Activated CD4-positive, alpha-beta T cell treated with anti-CD3 and anti-CD28 coated beads, Interleukin-2, amount 10 ng/mL, durations not matched to agents 7 days and 5 days (primary cell): ENCODE data around the gene GUK1. TPM values are rescaled to one million over a fixed set of nuclear protein-coding genes. Genes with fewer than 3 reads are reported as not detected.

ENCODE experiments used
- CTCF ChIA-PET: fragments of 350-600 bp; sonication (Branson Sonifier 250); formaldehyde crosslinking; loops from one replicate; lab custom pipeline; 2021; ENCODE audit warnings: antibody characterized with exemption; lab: Charles Lee
- POLR2A ChIA-PET: fragments of 350-600 bp; sonication (Branson Sonifier 250); formaldehyde crosslinking; loops from one replicate; lab custom pipeline; 2021; ENCODE audit warnings: antibody characterized with exemption; lab: Charles Lee
- DNase-seq: peaks from one replicate; pipeline ENCODE4 v3.0.0-alpha.2; 2020
- H3K27ac Mint-ChIP-seq: one replicate; pipeline ENCODE4 v1.8.0; 2021; ENCODE audit warnings: mild to moderate bottlenecking, moderate library complexity, mixed read lengths
- H3K27me3 Mint-ChIP-seq: one replicate; pipeline ENCODE4 v1.8.0; 2021; ENCODE audit warnings: mixed read lengths
- H3K36me3 Mint-ChIP-seq: one replicate; pipeline ENCODE4 v1.8.0; 2021; ENCODE audit warnings: low read depth, mixed read lengths
- H3K4me1 Mint-ChIP-seq: one replicate; pipeline ENCODE4 v1.8.0; 2021; ENCODE audit warnings: mixed read lengths
- H3K4me3 Mint-ChIP-seq: one replicate; pipeline ENCODE4 v1.8.0; 2021; ENCODE audit warnings: mild to moderate bottlenecking, moderate library complexity, mixed read lengths
- H3K9me3 Mint-ChIP-seq: one replicate; pipeline ENCODE4 v1.8.0; 2021; ENCODE audit warnings: mixed read lengths
- total RNA-seq, 2 experiments: library from RNA; stranded (reverse); gene quantifications; one replicate each; pipeline ENCODE4 v1.2.3, GENCODE V29; 2021

The GUK1 gene, protein sequence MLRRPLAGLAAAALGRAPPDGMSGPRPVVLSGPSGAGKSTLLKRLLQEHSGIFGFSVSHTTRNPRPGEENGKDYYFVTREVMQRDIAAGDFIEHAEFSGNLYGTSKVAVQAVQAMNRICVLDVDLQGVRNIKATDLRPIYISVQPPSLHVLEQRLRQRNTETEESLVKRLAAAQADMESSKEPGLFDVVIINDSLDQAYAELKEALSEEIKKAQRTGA
- 100 to 1,000 TPM; 207 to 260 TPM for total RNA-seq

DNA sequence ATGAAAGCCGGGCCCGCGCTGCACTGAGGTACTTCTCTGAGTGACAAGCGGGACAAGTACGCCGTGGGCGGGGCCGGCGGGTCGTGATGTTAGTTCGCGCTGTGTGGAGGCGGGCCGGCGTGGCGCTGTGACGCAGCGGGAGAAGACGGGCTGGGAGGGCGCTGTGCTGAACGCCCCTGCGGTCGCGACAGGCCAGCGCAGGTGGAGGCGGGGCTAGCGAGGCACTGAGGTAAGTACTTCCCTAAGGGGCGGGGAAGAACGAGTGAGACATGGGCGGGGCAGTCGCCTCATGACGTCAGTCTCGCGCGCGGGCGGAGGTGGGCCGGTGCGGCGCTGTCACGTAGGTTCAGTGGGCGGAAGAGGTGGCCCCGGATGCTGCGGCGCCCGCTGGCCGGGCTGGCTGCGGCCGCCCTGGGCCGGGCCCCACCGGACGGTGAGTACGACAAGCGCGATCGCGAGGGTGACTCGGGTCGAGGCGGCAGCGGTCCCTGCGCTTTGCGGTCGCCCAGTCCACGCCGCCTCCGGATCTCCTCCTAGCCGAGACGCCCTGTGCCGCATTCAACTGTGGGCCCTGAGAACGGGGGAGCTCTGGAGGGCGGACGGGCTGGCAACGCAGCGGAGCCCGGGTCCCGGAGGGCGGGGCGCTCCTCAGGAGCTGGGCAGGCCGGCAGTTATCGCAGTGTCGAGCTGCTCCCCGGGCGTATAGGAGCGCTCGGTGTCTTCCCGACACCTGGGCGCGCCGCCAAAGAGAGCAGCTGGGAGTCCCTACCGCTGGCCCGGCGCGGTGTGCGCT is at the start of gene GUK1:
GUK1 (plus strand) TSS at position 349 of the 793 bp plus-strand sequence; CDS start at position 373, 24 bp downstream.
- ChIA-PET POLR2A (no interaction called here), CTCF (interaction anchor here (0.6 to 11.0 kb wide), 4 partner anchors 25 to 317 kb away, joined by 3 to 104 read pairs (median 3); partner anchors contain the start of gene IBA57)
- H3K9me3 Mint-ChIP-seq, result no peaks in the 10 kb centered on the region
- H3K4me1 Mint-ChIP-seq, result peaks cover 41% of the 10 kb centered on the region
- peak; percentile 100 for DNase-seq
- peaks cover 21% of the 10 kb centered on the region for H3K27me3 Mint-ChIP-seq
- H3K4me3 Mint-ChIP-seq, result peak within 1 kb of the TSS; percentile 99
- peaks cover 16% of the 10 kb centered on the region for H3K36me3 Mint-ChIP-seq
- peak within 1 kb of the TSS; percentile 100 for H3K27ac Mint-ChIP-seq

DNA sequence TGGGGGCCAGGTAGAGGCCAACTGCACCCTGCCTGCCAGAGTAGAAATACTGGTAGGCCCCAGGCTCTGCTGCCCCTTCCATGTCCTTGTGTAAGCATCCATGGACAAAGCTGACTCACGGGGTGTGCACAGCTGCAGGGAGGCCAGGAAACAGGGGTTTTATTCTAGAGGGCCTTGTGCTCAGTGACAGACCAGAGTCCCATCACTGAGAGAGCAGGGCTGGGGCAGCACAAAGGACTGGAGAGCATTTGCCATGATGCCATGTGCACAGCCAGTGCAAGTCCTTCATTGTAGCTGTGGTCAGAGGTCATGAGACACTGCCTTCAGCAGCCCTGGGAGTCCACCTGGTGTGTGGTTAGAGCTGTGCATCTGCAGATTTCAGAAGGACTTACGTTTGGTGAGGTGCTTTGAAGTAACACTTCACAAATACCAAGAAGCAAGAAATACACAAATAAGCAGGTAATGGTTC is 49.4 kb upstream of the GUK1 start:
- H3K4me1 Mint-ChIP-seq, result peaks cover 65% of the 10 kb centered on the region
- ChIA-PET POLR2A (no interaction called here), CTCF (interaction anchor here (1.4 to 1.6 kb wide), 3 partner anchors 10 to 50 kb away, joined by 3 to 8 read pairs (median 4); partner anchors contain the start of gene GUK1)
- H3K27ac Mint-ChIP-seq, result no peak overlapping the region
- DNase-seq, result no peak
- no peak overlapping the region for H3K4me3 Mint-ChIP-seq
- no peaks in the 10 kb centered on the region for H3K27me3 Mint-ChIP-seq
- H3K36me3 Mint-ChIP-seq, result peaks cover 80% of the 10 kb centered on the region
- H3K9me3 Mint-ChIP-seq, result peaks cover 16% of the 10 kb centered on the region

DNA sequence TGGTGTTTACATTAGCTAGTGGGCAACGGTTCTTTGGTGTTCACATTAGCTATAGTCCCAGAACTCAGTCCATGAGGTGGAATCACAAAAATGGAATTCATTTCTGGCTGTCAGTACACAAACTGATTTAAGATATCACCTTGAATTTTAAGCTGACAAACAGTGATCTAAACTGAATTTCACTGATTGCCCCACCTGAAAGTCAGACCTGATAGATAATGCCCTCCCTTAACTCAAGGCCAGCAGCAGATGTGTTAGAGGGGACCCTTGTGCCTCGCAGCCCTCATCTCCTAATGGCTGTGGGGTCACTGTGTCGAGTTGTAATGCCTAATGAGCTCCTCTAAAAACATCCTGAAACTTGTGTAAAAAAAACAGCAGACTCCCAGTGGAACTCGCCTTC is 49.0 kb upstream of the GUK1 start:
- Mint-ChIP-seq H3K4me1 (peaks cover 64% of the 10 kb centered on the region), H3K36me3 (peaks cover 84% of the 10 kb centered on the region), H3K9me3 (peaks cover 19% of the 10 kb centered on the region), H3K27me3 (no peaks in the 10 kb centered on the region), H3K4me3 (no peak overlapping the region), H3K27ac (peak overlapping the region; percentile 15)
- DNase-seq, result no peak
- ChIA-PET POLR2A (no interaction called here), CTCF (interaction anchor here (1.4 to 1.6 kb wide), 4 partner anchors 9 to 49 kb away, joined by 3 to 8 read pairs (median 4); partner anchors contain the start of genes ARF1 and GUK1)

DNA sequence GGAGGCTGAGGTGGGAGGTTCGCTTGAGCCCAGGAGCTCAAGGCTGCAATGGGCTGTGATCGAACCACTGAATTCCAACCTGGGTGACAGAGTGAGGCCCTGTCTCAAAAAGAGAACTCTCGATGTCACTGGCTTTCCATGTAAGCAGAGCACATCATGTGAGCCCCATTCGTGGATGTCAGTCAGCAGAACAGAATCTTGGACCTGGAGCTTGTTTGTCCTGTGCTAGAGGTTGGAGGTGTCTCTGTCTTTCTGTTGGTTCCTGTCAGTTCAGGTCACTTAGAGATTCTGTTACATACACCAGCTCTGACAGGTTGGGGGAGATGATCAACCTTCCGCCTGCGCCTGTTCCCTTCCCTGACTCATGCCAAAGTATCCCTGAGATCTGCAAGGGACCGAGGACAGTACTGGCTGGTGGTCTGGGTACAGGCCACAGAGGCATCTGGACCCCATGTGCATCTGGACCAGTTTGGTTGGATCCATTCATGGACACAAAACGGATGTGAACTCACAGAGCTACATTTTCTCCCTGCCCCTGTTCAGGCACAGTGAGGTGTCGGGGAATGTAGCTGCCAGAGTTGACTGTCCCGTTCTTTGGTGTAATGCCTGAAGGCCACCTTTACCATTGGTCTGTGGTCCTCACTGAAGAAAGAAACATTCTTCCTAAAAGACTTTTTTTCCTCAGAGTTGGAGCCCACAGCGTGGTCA is 47.6 kb upstream of the GUK1 start:
- Mint-ChIP-seq H3K27ac (no peak overlapping the region), H3K4me3 (no peak overlapping the region)
- POLR2A ChIA-PET, result interaction anchor here (0.6 kb wide), 1 partner anchor 344 kb away, joined by 4 read pairs; no protein-coding TSS in a partner anchor

DNA sequence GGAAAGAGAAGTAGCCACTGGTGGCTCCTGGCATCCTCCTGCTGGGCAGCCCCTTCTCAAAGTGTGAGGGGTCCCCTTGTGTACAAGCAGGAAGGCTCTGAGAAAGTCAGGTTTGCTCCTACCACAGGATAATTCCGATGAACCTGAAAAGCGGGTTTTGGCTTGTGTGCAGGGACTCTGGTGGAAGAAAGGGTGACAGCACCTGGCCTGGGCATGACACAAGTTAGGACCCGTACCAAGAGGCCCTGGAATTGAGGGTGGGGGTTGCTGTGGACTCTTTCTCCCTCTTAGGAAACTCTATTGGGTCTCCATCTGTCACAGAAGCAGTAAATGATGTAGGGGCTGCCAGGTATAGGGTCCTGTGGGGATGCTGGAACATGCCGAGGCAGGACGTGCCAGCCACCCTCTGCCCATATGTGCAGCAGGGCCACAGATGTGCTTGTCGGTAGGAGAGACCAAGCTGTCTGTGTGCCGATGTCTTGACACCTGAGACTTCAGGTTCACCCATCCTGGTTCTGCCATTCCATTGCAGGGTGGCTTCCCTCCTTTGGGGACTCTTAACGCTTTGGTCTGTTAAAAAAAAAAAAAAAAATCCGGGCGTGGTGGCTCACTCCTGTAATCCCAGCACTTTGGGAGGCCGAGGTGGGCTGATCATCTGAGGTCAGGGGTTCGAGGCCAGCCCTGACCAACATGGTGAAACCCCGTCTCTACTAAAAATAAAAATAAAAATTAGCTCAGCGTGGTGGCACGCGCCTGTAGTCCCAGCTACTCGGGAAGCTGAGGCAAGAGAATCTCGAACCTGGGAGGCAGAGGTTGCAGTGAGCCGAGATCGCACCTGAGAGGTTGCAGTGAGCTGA is 46.8 kb upstream of the GUK1 start:
- ChIA-PET CTCF (interaction anchor here (0.6 to 1.2 kb wide), 3 partner anchors 9 to 364 kb away, joined by 3 to 5 read pairs (median 4); no protein-coding TSS in a partner anchor), POLR2A (no interaction called here)
- Mint-ChIP-seq H3K4me1 (peaks cover 46% of the 10 kb centered on the region), H3K4me3 (no peak overlapping the region), H3K36me3 (peaks cover 79% of the 10 kb centered on the region), H3K9me3 (peaks cover 19% of the 10 kb centered on the region), H3K27ac (no peak overlapping the region), H3K27me3 (no peaks in the 10 kb centered on the region)
- DNase-seq, result no peak

More for the DNA sequence above, 47.6 kb upstream of the GUK1 start:
- peaks cover 19% of the 10 kb centered on the region for H3K9me3 Mint-ChIP-seq
- peaks cover 53% of the 10 kb centered on the region for H3K4me1 Mint-ChIP-seq
- CTCF ChIA-PET, result interaction anchor here (1.2 to 1.6 kb wide), 2 partner anchors 9 to 10 kb away, joined by 4 read pairs; partner anchors contain the start of gene ARF1
- no peak for DNase-seq
- peaks cover 82% of the 10 kb centered on the region for H3K36me3 Mint-ChIP-seq
- H3K27me3 Mint-ChIP-seq, result no peaks in the 10 kb centered on the region

DNA sequence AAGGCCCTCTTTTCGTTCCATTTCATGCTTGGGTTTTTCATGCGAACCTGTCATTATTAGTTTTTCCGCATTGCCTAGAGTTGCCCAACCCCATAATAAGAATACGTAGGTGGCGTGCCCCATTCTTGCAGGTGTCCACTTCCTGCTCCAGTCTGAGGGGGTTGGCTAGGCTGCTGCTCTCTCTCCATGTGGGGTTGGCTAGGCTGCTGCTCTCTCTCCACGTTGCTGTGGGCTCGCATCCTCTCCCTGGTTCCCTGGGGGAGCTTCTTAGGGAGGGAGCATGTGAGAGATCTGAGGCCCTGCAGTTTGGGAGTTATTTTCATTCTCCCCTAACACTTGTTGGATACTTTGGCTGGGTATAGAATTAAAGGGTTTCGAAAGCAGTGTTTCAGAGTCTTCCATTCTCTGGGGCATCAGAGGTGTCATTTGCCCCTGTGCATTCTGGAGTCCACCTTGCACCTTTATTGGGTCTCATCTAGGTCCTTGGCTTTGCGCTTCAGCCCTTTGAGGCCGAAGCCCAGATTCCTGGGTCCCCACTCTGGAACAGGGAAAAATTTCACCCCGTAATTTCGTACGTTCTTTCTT is 45.6 kb upstream of the GUK1 start:
- ChIA-PET CTCF (interaction anchor here (0.6 to 1.2 kb wide), 2 partner anchors 8 to 90 kb away, joined by 3 to 4 read pairs; no protein-coding TSS in a partner anchor), POLR2A (no interaction called here)
- H3K4me3 Mint-ChIP-seq, result no peak overlapping the region

DNA sequence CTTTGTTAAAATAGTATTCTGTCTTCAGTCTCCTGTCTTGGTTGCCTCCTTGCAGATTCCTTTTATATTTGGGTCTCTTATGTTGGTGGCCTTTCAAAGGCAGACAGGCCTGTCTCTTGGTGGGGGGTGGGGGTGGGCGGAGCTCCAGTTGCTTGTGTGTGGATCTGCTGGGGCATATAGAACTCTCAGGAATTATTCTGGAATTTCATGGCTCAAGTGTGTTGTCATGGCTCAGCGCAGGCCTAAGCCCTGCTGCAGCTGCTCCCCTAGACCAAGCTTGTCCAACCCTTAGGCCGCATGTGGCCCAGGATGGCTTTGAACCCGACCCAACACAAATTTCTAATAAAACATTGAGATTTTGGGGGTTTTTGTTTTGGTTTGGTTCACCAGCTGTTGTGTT is 44.9 kb upstream of the GUK1 start:
- peaks cover 27% of the 10 kb centered on the region for H3K4me1 Mint-ChIP-seq

More for the DNA sequence above, 45.6 kb upstream of the GUK1 start:
- Mint-ChIP-seq H3K27ac (no peak overlapping the region), H3K27me3 (no peaks in the 10 kb centered on the region), H3K4me1 (peaks cover 33% of the 10 kb centered on the region), H3K9me3 (peaks cover 19% of the 10 kb centered on the region), H3K36me3 (peaks cover 77% of the 10 kb centered on the region)
- DNase-seq, result no peak

DNA sequence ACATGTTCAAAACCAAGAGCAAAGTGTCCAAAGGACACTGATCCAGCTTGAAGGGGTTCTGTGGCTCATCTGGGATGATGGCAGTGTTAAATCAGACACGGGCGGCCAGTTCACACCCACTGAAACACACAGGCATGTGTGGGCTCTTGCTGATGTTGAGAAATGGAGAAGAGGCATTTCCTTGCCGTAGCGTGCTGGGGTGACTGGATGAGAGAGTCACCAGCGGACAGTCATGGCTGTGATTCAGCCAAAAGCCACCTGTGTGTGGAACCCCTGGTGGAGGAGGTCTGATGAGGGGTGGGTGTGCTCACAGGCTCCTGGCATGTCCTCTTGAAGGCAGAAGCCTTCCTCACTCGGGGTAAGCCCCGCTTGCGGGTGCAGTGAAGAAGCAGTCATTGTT is 44.1 kb upstream of the GUK1 start:
- no peak for DNase-seq
- H3K4me1 Mint-ChIP-seq, result peaks cover 19% of the 10 kb centered on the region
- POLR2A ChIA-PET, result no interaction called here
- no peak overlapping the region for H3K27ac Mint-ChIP-seq
- H3K27me3 Mint-ChIP-seq, result no peaks in the 10 kb centered on the region
- peaks cover 19% of the 10 kb centered on the region for H3K9me3 Mint-ChIP-seq
- peaks cover 66% of the 10 kb centered on the region for H3K36me3 Mint-ChIP-seq
- no peak overlapping the region for H3K4me3 Mint-ChIP-seq
- CTCF ChIA-PET, result interaction anchor here (1.2 kb wide), 1 partner anchor 9 kb away, joined by 4 read pairs; no protein-coding TSS in a partner anchor

More for the DNA sequence above, 44.9 kb upstream of the GUK1 start:
- Mint-ChIP-seq H3K36me3 (peaks cover 73% of the 10 kb centered on the region), H3K4me3 (no peak overlapping the region), H3K27me3 (no peaks in the 10 kb centered on the region), H3K9me3 (peaks cover 19% of the 10 kb centered on the region), H3K27ac (no peak overlapping the region)
- POLR2A ChIA-PET, result no interaction called here
- DNase-seq, result no peak
- CTCF ChIA-PET, result interaction anchor here (0.6 to 1.2 kb wide), 2 partner anchors 8 to 90 kb away, joined by 3 to 4 read pairs; no protein-coding TSS in a partner anchor

DNA sequence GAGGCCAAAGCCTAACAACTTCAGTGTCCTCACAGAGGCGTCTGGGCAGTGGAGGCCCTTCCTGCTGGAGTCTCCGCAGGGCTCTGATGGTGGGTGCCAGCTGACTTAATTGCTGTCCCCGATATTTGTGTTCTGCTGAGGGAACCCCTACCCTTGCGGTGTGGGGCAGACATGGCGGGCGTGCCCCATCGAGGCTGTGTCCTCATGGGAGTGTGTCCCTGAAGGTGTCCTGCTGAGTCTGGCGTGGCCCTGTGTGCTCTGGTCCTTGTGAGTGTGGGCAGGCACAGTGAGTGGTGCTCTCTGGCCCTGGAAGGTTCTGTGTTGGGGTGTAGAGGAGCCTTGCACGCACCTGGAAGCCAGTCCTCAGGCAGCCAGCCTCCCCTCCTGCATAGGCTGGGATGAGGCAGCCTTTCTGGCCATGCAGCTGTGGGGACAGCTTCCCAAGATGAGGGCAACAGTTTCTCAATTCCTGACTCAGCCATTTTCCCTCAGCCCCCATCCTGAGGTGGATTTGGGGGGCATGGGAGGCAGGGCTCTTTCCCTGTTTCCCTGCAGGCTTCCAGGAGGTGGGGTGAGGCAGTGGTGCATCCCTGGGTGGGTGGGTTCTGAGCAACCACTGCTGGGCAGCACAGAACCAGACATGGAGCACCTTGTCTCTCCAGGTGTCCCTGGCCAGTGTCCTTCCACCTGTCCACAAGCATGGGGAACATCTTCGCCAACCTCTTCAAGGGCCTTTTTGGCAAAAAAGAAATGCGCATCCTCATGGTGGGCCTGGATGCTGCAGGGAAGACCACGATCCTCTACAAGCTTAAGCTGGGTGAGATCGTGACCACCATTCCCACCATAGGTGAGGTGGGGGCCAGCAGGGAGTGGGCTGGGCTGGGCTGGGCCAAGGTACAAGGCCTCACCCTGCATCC is 43.4 kb upstream of the GUK1 start:
- H3K4me3 Mint-ChIP-seq, result no peak overlapping the region
- DNase-seq, result no peak
- ChIA-PET POLR2A (no interaction called here), CTCF (no interaction called here)
- peaks cover 19% of the 10 kb centered on the region for H3K4me1 Mint-ChIP-seq
- peaks cover 19% of the 10 kb centered on the region for H3K9me3 Mint-ChIP-seq
- H3K36me3 Mint-ChIP-seq, result peaks cover 59% of the 10 kb centered on the region
- no peaks in the 10 kb centered on the region for H3K27me3 Mint-ChIP-seq
- no peak overlapping the region for H3K27ac Mint-ChIP-seq

DNA sequence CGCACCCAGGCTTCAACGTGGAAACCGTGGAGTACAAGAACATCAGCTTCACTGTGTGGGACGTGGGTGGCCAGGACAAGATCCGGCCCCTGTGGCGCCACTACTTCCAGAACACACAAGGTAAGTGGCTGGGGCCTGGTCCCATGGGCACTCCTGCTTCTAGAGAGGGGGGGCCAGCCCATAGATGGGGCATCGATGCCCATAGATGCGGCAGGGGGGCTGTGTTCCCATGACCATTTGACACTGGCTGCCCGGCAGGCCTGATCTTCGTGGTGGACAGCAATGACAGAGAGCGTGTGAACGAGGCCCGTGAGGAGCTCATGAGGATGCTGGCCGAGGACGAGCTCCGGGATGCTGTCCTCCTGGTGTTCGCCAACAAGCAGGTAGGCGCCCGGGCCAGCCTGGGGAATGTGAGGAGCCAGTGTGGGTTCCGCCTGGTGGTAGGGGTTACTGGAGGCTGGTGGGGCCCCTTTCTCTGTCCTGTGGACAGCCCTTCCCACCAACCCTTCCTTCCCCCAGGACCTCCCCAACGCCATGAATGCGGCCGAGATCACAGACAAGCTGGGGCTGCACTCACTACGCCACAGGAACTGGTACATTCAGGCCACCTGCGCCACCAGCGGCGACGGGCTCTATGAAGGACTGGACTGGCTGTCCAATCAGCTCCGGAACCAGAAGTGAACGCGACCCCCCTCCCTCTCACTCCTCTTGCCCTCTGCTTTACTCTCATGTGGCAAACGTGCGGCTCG is 42.6 kb upstream of the GUK1 start:
- peaks cover 50% of the 10 kb centered on the region for H3K36me3 Mint-ChIP-seq
- no peaks in the 10 kb centered on the region for H3K27me3 Mint-ChIP-seq
- CTCF ChIA-PET, result interaction anchor here (1.8 kb wide), 1 partner anchor 33 kb away, joined by 5 read pairs; no protein-coding TSS in a partner anchor
- H3K4me1 Mint-ChIP-seq, result peaks cover 17% of the 10 kb centered on the region
- no peak overlapping the region for H3K27ac Mint-ChIP-seq
- H3K4me3 Mint-ChIP-seq, result no peak overlapping the region
- peaks cover 19% of the 10 kb centered on the region for H3K9me3 Mint-ChIP-seq
- POLR2A ChIA-PET, result no interaction called here
- no peak for DNase-seq
